ENCODE measurements around the gene GLIS2.

Gene GLIS2

GRCh38 chr16:4293822-4294457 is 21.9 kb upstream of the GLIS2 start:
- DNase-seq (ENCODE audit: low read depth): peak; percentile 53
- no peak overlapping the region for H3K4me3 ChIP-seq (ENCODE audit: low read depth, low read length)

- DNase-seq (ENCODE audit: low read depth): no peak
- H3K4me3 ChIP-seq (ENCODE audit: low read depth, low read length): no peak overlapping the region
Observed at GRCh38 chr16:4295581-4295980, 20.3 kb upstream of the GLIS2 start.

- no peak for DNase-seq (ENCODE audit: low read depth)
- H3K4me3 ChIP-seq (ENCODE audit: low read depth, low read length): no peak overlapping the region
Observed at GRCh38 chr16:4297480-4297879, 18.4 kb upstream of the GLIS2 start.

GRCh38 chr16:4298761-4299522 is 16.9 kb upstream of the GLIS2 start:
- peak; percentile 65 for DNase-seq (ENCODE audit: low read depth)
- H3K4me3 ChIP-seq (ENCODE audit: low read depth, low read length): no peak overlapping the region

GRCh38 chr16:4301177-4301576 is 14.7 kb upstream of the GLIS2 start:
- no peak for DNase-seq (ENCODE audit: low read depth)
- H3K4me3 ChIP-seq (ENCODE audit: low read depth, low read length): no peak overlapping the region

GRCh38 chr16:4301968-4302367 is 13.9 kb upstream of the GLIS2 start:
- DNase-seq (ENCODE audit: low read depth): no peak
- H3K4me3 ChIP-seq (ENCODE audit: low read depth, low read length): no peak overlapping the region

- H3K4me3 ChIP-seq (ENCODE audit: low read depth, low read length): no peak overlapping the region
- no peak for DNase-seq (ENCODE audit: low read depth)
Observed at GRCh38 chr16:4303973-4304372, 11.9 kb upstream of the GLIS2 start.

GRCh38 chr16:4306470-4307214 is 9.2 kb upstream of the GLIS2 start:
- peak overlapping the region; percentile 55 for H3K4me3 ChIP-seq (ENCODE audit: low read depth, low read length)
- no peak for DNase-seq (ENCODE audit: low read depth)

GRCh38 chr16:4307215-4308037 is 8.4 kb upstream of the GLIS2 start:
- H3K4me3 ChIP-seq (ENCODE audit: low read depth, low read length): peak overlapping the region; percentile 55
- peak; percentile 65 for DNase-seq (ENCODE audit: low read depth)

GRCh38 chr16:4309102-4309832 is 6.6 kb upstream of the GLIS2 start:
- DNase-seq (ENCODE audit: low read depth): no peak
- H3K4me3 ChIP-seq (ENCODE audit: low read depth, low read length): no peak overlapping the region

- no peak overlapping the region for H3K4me3 ChIP-seq (ENCODE audit: low read depth, low read length)
- no peak for DNase-seq (ENCODE audit: low read depth)
Observed at GRCh38 chr16:4309833-4310266, 6.0 kb upstream of the GLIS2 start.

GRCh38 chr16:4313563-4314531 is 2.0 kb upstream of the GLIS2 start:
- DNase-seq (ENCODE audit: low read depth): no peak

GRCh38 chr16:4314532-4315185 is 1.2 kb upstream of the GLIS2 start:
- H3K4me3 ChIP-seq (ENCODE audit: low read depth, low read length): peak overlapping the region; percentile 78
- DNase-seq (ENCODE audit: low read depth): no peak

More at GRCh38 chr16:4313563-4314531, 2.0 kb upstream of the GLIS2 start:
- no peak overlapping the region for H3K4me3 ChIP-seq (ENCODE audit: low read depth, low read length)

- peak overlapping the region; percentile 78 for H3K4me3 ChIP-seq (ENCODE audit: low read depth, low read length)
- no peak for DNase-seq (ENCODE audit: low read depth)
Observed at GRCh38 chr16:4316108-4316863, 419 bp downstream of the GLIS2 start.

- no peak for DNase-seq (ENCODE audit: low read depth)
- peak overlapping the region; percentile 78 for H3K4me3 ChIP-seq (ENCODE audit: low read depth, low read length)
Observed at GRCh38 chr16:4316864-4317531, 1.1 kb downstream of the GLIS2 start.

Data from skeletal muscle cell (primary cell).